Activated CD4-positive, CD25-positive, alpha-beta regulatory T cell (primary cell): ENCODE measurements around the gene RIBC2.
"Not testable (repeated sequence)": the region's sequence is repeated elsewhere in the genome, so short reads cannot be mapped to it uniquely, and the experiment has no call there.

Experiments used
- DNase-seq, 4 experiments: peaks; one replicate each; lab custom pipeline; 2025; lab: John Stamatoyannopoulos, UW

Gene RIBC2, protein sequence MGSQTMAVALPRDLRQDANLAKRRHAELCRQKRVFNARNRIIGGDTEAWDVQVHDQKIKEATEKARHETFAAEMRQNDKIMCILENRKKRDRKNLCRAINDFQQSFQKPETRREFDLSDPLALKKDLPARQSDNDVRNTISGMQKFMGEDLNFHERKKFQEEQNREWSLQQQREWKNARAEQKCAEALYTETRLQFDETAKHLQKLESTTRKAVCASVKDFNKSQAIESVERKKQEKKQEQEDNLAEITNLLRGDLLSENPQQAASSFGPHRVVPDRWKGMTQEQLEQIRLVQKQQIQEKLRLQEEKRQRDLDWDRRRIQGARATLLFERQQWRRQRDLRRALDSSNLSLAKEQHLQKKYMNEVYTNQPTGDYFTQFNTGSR

GRCh38 chr22:45413368-45414211 lies at the start of gene RIBC2, which contains the start of gene SMC1B:
Gene RIBC2 (plus strand): TSS chr22:45413693. CDS start chr22:45413887, 194 bp downstream.
Gene SMC1B (minus strand): TSS chr22:45413599. CDS start chr22:45413567, 32 bp downstream.
- DNase-seq = peak; percentile 46 to 67 (median 54)

- DNase-seq = no peak
Observed at GRCh38 chr22:45366713-45367112, 46.8 kb upstream of the RIBC2 start.

DNA sequence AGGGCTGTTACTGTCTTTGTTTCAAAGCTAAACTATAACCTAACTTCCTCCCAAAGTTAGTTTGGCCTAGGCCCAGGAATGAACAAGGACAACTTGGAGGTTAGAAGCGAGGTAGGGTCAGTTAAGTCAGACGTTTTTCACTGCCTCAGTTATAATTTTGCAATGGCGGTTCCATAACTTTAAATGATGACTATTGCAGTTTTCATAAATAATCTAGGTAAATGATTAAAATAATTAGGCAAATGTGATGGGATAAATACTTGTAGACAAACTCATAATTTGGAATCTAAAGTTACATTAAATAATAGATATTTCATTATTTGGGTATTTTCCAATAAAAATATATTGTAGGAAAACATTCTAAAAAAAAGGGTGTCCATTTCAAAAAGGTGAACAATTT lies 39.9 kb upstream of the RIBC2 start:
- DNase-seq = not testable (repeated sequence)

DNA sequence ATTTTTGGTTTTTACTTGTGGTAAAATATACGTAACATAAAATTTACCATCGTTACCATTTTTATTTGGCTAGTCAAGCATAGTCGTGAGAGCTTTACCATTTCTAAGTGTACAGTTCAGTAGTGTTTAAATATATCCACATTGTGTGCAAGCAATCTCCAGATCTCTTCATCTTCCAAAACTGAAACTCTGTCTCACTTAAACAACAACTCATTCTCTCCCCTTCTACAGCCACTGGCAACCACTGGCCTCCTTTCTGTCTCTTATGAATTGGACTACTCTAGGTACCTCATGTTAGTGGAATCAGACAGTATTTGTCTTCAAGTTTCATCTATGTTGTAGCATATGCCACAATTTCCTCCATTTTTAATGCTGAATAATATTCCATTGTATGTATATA lies 37.5 kb upstream of the RIBC2 start:
- DNase-seq = no peak

DNA sequence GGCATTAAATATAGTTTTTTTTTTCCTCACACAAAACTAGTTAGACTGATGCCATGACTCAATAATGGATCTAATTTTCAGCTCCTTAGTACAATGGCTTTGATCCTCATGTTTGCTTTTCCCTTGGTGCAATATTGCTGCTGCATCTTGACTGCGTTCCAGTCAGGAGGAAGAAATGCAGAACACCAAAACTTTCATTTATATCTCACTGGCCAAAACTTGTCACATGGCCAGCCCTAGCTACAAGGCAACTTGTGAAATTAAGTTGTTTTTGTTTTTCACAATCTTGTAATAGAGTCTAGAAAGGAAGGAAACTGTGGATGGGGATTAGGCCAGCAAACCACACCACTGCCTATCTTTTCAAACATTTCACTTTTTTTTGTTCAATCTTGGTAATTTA lies 36.8 kb upstream of the RIBC2 start:
- no peak for DNase-seq

DNA sequence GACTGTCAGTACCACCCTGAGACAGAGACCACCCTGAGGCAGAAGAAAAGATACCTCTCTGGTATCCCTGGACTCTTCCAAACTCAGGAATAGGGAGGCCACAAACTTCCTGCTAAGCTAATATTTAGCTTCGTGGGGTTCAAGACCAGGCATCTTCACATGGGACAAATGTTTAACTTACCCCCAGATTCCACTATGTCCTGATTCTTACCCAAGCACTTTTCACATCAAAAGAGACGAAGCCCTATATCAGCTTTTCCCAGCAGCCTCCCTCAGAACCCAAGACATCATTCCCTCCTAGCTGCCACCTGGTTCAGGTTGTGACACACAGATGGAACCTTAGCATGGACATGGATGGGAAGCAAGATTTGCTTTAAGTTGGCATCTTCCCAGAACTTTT lies 32.1 kb upstream of the RIBC2 start:
- DNase-seq = no peak

DNA sequence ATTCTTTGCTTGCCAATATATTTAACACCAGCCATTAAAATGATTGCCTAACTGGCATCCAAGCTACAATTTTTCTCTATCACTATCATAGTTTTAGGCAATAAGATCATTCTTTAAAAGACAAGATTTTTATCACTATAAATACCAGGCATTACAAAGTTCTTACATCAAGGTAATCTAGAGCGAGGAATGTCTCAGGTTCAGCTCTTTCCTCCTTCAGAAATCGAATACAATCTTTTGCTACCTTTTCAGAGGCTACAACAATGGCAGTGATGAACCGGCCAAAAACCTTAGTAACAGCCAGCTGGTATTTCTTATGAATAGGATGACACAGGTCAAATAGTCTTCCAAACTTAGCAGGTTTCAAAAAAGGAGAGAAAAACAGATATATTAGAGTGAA lies 23.9 kb upstream of the RIBC2 start:
- no peak for DNase-seq

- no peak for DNase-seq
Observed at GRCh38 chr22:45397806-45398205, 15.7 kb upstream of the RIBC2 start.

GRCh38 chr22:45398214-45398613 lies 15.3 kb upstream of the RIBC2 start:
- no peak for DNase-seq

- no peak for DNase-seq
Observed at GRCh38 chr22:45399712-45400445, 13.6 kb upstream of the RIBC2 start.

- no peak for DNase-seq
Observed at GRCh38 chr22:45402466-45402985, 11.0 kb upstream of the RIBC2 start.

GRCh38 chr22:45407793-45408192 lies 5.7 kb upstream of the RIBC2 start:
- DNase-seq = no peak

- DNase-seq = no peak
Observed at GRCh38 chr22:45413013-45413367, 503 bp upstream of the RIBC2 start.

DNA sequence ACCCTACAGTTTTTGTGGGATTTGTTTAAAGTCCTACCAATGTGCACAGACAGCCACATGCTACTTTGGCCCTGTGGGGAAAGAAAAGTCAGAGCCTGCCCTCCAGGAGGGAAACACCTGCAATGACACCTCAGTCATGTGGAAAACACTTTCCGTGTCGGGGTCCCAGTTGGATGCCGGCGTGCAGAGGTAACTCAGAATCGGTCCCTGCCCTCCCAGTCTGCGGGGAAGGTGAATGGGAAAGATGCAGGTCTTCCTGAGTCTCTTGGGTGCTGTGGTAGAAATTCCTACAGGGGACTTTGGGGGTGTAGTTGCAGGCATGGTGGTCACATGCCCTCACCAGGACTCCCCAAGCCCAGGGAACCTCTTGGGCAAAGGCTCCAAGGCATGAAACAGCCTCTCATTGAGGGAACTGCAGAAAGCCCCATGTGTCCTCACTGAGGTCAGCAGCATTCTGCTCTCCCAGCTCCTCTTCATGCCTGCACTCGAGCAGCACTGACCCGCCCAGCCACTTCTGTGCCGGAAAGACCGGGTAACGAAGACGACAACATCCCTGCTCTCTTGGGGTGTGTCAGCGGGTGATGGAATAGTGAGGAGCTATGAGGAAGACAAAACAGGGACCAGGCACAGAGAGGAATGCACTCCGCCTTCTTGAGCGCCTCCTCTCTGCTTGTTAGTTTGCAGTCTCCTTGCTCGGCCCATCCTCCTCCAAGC lies 4.7 kb downstream of the RIBC2 start:
- DNase-seq = no peak

GRCh38 chr22:45418770-45419138 lies 5.3 kb downstream of the RIBC2 start:
- no peak for DNase-seq

- DNase-seq = no peak
Observed at GRCh38 chr22:45420011-45420410, 6.5 kb downstream of the RIBC2 start.

- DNase-seq = no peak
Observed at GRCh38 chr22:45420539-45420938, 7.0 kb downstream of the RIBC2 start.

- DNase-seq = no peak
Observed at GRCh38 chr22:45421349-45422055, 8.0 kb downstream of the RIBC2 start.

DNA sequence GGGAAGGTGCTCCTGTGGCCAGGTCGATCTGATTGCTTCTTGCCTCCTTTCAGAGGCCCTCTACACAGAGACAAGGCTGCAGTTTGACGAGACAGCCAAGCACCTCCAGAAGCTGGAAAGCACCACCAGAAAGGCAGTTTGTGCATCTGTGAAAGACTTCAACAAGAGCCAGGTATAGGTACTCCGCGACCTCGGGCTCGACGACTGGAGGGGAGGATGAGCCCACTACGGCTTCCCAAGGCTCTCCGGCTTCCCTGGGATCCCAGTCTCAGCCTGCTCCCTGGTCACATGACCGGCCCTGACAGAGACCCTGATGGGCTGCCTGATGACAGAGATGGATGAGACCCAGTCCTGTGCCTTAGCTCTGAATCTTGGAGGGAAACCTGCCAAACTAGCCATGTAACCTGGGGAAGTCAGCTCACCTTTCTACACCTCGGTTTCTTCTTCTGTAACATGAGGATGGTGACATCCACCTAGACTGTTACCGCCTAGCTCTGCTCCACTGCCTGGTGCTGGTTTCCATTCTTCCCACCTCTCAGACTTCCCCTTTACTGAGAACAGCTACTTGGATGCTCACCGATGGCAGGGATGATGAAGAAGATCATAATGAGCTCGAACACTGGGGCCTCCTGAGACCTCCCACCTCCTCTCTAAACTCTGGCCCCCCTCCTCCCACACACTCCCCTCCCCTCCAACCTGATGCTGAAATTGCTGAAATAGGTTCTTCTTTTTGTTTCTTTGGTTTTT lies 8.9 kb downstream of the RIBC2 start:
- DNase-seq = no peak

DNA sequence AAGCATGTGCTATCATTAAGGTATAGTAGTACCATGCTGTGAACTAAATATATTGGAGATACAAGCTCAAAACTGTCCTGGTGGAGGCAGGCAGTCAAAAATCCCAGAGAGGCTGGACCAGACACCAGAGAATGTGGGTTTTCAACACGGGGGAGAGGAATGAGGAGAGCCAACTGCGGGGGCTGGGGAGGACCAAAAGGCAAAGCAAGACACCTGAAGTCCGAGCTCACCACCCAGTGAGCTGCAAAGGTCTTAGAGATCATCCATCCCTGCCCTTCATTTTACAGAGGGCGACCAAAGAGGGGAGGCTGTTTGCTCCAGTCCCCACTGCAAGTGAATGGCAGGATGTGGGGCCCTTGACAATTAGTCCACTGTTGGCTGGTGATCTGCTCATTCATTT lies 10.0 kb downstream of the RIBC2 start:
- no peak for DNase-seq
